ENCODE measurements around the gene CACNA1B. TPM values are rescaled to one million over a fixed set of nuclear protein-coding genes. Genes with fewer than 3 reads are reported as not detected.

Gene CACNA1B
- total and polyA plus RNA-seq, 2 donors (not counting 1 experiment from before 2014, with no cell fraction given) = 0.15 TPM; not detected in 1

DNA sequence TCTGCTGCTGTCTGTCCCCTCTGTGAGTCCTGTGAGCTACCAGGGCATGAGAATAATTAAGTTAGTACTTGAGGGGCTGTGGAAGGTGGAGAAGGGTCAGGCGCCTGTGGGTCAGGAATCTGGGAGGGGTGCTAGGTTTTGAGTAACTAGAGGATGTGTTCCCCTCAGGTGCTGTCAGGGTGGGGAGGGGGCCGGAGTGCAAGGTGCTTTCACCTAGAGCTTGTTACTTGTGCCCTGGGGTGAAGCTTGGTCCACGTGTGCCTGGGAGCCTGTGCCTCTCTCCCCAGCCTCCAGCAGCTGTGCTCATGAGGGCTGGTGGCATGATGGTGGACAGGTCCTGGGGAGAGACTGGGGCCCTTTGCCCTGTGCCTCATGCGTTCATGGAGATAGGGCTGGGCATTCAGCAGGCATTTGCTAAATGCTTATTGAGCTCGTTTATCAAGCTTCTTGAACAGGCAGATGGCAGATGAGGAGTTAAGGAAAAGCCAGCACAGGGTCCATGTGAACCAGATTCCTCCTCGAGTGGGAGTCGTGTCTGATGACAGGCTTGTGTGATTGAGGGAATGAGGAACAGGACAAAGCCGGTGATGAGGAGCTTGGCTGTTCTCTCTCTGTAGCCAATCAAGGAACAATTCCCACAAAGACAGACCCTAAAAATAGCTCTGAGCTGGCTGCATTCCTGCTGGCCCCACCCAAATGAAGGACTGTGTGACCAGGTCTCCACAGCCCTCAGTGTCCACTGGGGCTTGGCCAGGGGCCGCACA lies 40.9 kb downstream of the CACNA1B start:
- H3K4me3 ChIP-seq (ENCODE audit: control extremely low read depth in 1 of 5, extremely low read depth in 1 of 5, insufficient read depth in 1 of 5, low read depth in 2 of 5, low read length in 4 of 5) = no peak overlapping the region
- Mint-ChIP-seq H3K4me1 (no peaks in the 10 kb centered on the region), H3K27ac (no peak overlapping the region), H3K27me3 (peaks cover 19% of the 10 kb centered on the region), H3K4me3 (no peak overlapping the region), H3K9me3 (ENCODE audit: insufficient read depth) (no peaks in the 10 kb centered on the region)
- no peaks in the 10 kb centered on the region for H3K79me2 ChIP-seq (ENCODE audit: control insufficient read depth, insufficient read depth, low read length)
- H3K4me2 ChIP-seq (replicated peaks; ENCODE audit: low read depth, low read length, poor library complexity, severe bottlenecking) = no peak overlapping the region
- no peaks in the 10 kb centered on the region for H4K20me1 ChIP-seq (ENCODE audit: control insufficient read depth, insufficient read depth, low read length, poor library complexity, severe bottlenecking)
- WGBS (ENCODE audit: insufficient coverage) = 75% methylated on average over 8 of the region's 9 CpGs
- H3K4me1 ChIP-seq (ENCODE audit: control insufficient read depth in 2 of 2, insufficient read depth in 2 of 2, low read length in 2 of 2) = no peaks in the 10 kb centered on the region
- TF ChIP-seq EZH2 (IDR thresholded peaks at IDR 0.05; ENCODE audit: borderline replicate concordance, insufficient read depth, low read depth, low read length, poor library complexity, severe bottlenecking) = no peak
- TF ChIP-seq, protein P1, sequence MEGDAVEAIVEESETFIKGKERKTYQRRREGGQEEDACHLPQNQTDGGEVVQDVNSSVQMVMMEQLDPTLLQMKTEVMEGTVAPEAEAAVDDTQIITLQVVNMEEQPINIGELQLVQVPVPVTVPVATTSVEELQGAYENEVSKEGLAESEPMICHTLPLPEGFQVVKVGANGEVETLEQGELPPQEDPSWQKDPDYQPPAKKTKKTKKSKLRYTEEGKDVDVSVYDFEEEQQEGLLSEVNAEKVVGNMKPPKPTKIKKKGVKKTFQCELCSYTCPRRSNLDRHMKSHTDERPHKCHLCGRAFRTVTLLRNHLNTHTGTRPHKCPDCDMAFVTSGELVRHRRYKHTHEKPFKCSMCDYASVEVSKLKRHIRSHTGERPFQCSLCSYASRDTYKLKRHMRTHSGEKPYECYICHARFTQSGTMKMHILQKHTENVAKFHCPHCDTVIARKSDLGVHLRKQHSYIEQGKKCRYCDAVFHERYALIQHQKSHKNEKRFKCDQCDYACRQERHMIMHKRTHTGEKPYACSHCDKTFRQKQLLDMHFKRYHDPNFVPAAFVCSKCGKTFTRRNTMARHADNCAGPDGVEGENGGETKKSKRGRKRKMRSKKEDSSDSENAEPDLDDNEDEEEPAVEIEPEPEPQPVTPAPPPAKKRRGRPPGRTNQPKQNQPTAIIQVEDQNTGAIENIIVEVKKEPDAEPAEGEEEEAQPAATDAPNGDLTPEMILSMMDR (IDR thresholded peaks at IDR 0.05) = no peak
- H2AFZ ChIP-seq (ENCODE audit: insufficient read depth, low read depth, low read length, poor library complexity, severe bottlenecking) = no peak overlapping the region
- H3K9ac ChIP-seq (ENCODE audit: low read length) = no peak overlapping the region
- ATAC-seq (ENCODE audit: low read depth) (no peak), DNase-seq (no peak)
- ChIA-PET POLR2A (no interaction called here), CTCF (interaction anchor here (0.6 kb wide), 1 partner anchor 111 kb away, joined by 3 read pairs; no protein-coding TSS in a partner anchor)
- H3K9me3 ChIP-seq (ENCODE audit: control extremely low read depth in 1 of 3, control insufficient read depth in 2 of 3, insufficient read depth in 1 of 3, low read length in 2 of 3) = no peaks in the 10 kb centered on the region
- intact Hi-C loops (cut with micrococcal nuclease) = no loop called here
- H3K27ac ChIP-seq (ENCODE audit: low read length in 2 of 2) = no peak overlapping the region
- H3K27me3 ChIP-seq (replicated peaks in 1 of 4; ENCODE audit: control extremely low read depth in 1 of 4, control insufficient read depth in 3 of 4, insufficient read depth in 4 of 4, low read length in 3 of 4) = no peaks in the 10 kb centered on the region
- no peaks in the 10 kb centered on the region for H3K36me3 ChIP-seq (replicated peaks in 1 of 2; ENCODE audit: control extremely low read depth in 1 of 2, control insufficient read depth in 1 of 2, extremely low read depth in 1 of 2, insufficient read depth in 2 of 2, low read length in 1 of 2)

DNA sequence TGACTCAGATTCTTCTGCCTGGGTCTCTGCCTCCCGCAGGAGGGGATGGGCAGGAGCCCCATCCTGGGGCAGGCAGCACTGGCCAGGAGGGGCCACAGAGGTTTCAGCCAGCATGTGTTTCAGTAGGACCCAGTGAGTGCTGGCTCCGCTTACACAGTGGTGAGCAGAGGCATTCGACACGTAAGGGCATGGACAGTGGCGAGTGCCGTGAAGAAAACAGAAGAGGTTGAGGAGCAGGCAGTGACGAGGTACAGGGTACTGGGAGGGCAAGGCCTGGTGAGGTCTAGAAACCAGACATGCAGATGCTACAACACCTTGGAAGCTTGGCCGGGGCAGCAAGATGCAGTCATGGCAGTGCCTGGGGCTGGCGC lies 41.5 kb downstream of the CACNA1B start:
- no peak for ATAC-seq (ENCODE audit: low read depth)
- ChIA-PET POLR2A (no interaction called here), CTCF (no interaction called here)
- no peak overlapping the region for H3K9ac ChIP-seq (ENCODE audit: low read length)
- H3K4me2 ChIP-seq (replicated peaks; ENCODE audit: low read depth, low read length, poor library complexity, severe bottlenecking) = no peak overlapping the region
- no peaks in the 10 kb centered on the region for H3K4me1 ChIP-seq (ENCODE audit: control insufficient read depth in 2 of 2, insufficient read depth in 2 of 2, low read length in 2 of 2)
- TF ChIP-seq, protein P1 (IDR thresholded peaks at IDR 0.05) = no peak
- Mint-ChIP-seq H3K9me3 (ENCODE audit: insufficient read depth) (no peaks in the 10 kb centered on the region), H3K27ac (no peak overlapping the region), H3K27me3 (peaks cover 19% of the 10 kb centered on the region), H3K4me3 (no peak overlapping the region), H3K4me1 (no peaks in the 10 kb centered on the region)
- H3K27me3 ChIP-seq (replicated peaks in 1 of 4; ENCODE audit: control extremely low read depth in 1 of 4, control insufficient read depth in 3 of 4, insufficient read depth in 4 of 4, low read length in 3 of 4) = no peaks in the 10 kb centered on the region
- H3K9me3 ChIP-seq (ENCODE audit: control extremely low read depth in 1 of 3, control insufficient read depth in 2 of 3, insufficient read depth in 1 of 3, low read length in 2 of 3) = no peaks in the 10 kb centered on the region
- DNase-seq = no peak
- no peak overlapping the region for H3K27ac ChIP-seq (ENCODE audit: low read length in 2 of 2)
- intact Hi-C loops (cut with micrococcal nuclease) = no loop called here
- 90% methylated on average over 8 of the region's 9 CpGs for WGBS (ENCODE audit: insufficient coverage)
- H3K36me3 ChIP-seq (replicated peaks in 1 of 2; ENCODE audit: control extremely low read depth in 1 of 2, control insufficient read depth in 1 of 2, extremely low read depth in 1 of 2, insufficient read depth in 2 of 2, low read length in 1 of 2) = no peaks in the 10 kb centered on the region
- H2AFZ ChIP-seq (ENCODE audit: insufficient read depth, low read depth, low read length, poor library complexity, severe bottlenecking) = no peak overlapping the region
- no peak overlapping the region for H3K4me3 ChIP-seq (ENCODE audit: control extremely low read depth in 1 of 5, extremely low read depth in 1 of 5, insufficient read depth in 1 of 5, low read depth in 2 of 5, low read length in 4 of 5)
- no peaks in the 10 kb centered on the region for H3K79me2 ChIP-seq (ENCODE audit: control insufficient read depth, insufficient read depth, low read length)
- no peaks in the 10 kb centered on the region for H4K20me1 ChIP-seq (ENCODE audit: control insufficient read depth, insufficient read depth, low read length, poor library complexity, severe bottlenecking)
